Body of pancreas (tissue), 4 donors: Measurements from ENCODE around the gene CHPF2.

ENCODE experiments used
- POLR2A ChIP-seq, 3 donors: fragments of 450-650 bp; IDR thresholded peaks; one replicate each; pipeline ENCODE4 v1.6.1; 2016; ENCODE audit warnings: antibody characterized with exemption in 3 of 3, mild to moderate bottlenecking in 2 of 3
- TF ChIP-seq, protein P1 (sequence below), 7 experiments: fragments of 450-650 bp in 4 of 7; fragments of 200-600 bp in 3 of 7; sonication (generic) in 3 of 7; IDR thresholded peaks; one replicate each; pipeline ENCODE4 v1.5.1; 2016 to 2019; ENCODE audit warnings: antibody characterized with exemption in 7 of 7

DNA sequence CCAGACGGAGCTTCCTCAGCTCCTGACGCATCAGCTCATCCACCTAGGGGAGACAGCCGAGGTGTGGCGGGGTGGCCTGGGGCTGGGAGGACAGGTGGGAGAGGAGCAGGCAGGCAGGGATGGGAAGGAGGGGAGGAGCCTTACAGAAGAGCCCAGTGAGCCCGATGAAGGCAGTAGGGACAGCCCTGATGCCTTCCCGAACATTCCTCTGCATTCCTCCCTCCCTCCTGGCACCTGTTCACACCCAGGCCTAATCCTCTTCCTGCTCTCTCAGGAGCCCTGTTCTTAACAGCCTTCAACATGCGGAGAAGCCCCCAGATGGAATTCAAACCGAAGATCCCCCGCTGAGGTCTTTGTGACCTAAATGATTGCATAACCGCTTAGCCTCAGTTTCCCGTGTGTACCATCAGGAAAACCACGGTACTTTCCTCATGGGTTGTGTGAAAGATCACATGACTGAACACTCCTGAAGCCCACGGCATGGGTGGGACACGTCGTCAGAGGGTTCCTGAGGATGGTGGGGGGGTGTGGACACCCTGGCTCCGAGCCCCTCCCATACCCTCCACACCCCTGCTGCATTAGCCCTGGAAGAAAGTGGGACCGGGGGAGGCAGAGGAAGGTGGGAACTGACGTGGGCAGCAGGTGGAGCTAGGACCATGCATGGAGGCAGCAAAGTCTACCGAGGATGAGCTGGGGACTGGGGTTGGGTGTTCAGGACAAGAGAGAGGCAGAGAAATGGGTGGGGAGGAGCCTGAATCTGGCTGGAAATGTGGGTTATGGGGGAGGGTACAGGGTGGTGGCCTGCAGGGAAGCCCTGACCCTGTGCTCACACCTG lies 36.5 kb upstream of the CHPF2 start:
- TF ChIP-seq POLR2A (IDR thresholded peaks at IDR 0.05), result no peak
- TF ChIP-seq, protein P1, sequence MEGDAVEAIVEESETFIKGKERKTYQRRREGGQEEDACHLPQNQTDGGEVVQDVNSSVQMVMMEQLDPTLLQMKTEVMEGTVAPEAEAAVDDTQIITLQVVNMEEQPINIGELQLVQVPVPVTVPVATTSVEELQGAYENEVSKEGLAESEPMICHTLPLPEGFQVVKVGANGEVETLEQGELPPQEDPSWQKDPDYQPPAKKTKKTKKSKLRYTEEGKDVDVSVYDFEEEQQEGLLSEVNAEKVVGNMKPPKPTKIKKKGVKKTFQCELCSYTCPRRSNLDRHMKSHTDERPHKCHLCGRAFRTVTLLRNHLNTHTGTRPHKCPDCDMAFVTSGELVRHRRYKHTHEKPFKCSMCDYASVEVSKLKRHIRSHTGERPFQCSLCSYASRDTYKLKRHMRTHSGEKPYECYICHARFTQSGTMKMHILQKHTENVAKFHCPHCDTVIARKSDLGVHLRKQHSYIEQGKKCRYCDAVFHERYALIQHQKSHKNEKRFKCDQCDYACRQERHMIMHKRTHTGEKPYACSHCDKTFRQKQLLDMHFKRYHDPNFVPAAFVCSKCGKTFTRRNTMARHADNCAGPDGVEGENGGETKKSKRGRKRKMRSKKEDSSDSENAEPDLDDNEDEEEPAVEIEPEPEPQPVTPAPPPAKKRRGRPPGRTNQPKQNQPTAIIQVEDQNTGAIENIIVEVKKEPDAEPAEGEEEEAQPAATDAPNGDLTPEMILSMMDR (IDR thresholded peaks at IDR 0.05), result no peak
